ENCODE measurements around the gene RPL31.

The RPL31 gene

DNA sequence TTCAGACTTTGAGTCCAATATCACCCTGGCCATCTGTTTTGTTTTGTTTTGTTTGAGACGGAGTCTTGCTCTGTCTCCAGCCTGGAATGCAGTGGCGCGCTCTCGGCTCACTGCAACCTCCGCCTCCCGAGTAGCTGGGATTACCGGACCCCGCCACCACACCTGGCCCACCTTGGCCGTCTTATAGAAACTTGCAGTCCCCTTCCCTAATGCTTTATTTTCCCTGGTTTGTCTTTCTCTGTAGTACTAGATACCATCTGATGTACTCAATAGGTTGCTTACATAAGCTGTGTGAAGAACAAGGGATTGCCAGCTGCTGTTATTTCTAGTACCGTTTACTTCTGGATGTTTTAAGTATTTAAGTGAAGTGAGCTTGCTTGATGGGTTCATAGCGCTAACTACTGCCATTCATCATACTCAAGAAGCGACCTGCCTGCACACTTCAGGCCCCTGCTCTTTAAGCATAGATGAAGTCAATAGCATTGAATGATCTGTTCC lies 1.2 kb downstream of the RPL31 start:
- peaks cover 27% of the 10 kb centered on the region; the same call in 1 of the 2 replicates for H4K20me1 ChIP-seq (ENCODE audit: insufficient read depth, low read length)
- H3K27ac ChIP-seq (ENCODE audit: low read length): peak overlapping the region; percentile 75
- H3K36me3 ChIP-seq (ENCODE audit: insufficient read depth, low read length): peaks cover 60% of the 10 kb centered on the region
- no peaks in the 10 kb centered on the region for H3K27me3 ChIP-seq (ENCODE audit: insufficient read depth, low read length, poor library complexity)
- no peaks in the 10 kb centered on the region for H3K9me3 ChIP-seq (ENCODE audit: insufficient read depth, low read length, severe bottlenecking)
- no peak overlapping the region for H2AFZ ChIP-seq (ENCODE audit: low read depth, low read length)
- H3K4me2 ChIP-seq (ENCODE audit: insufficient read depth, low read length): peak overlapping the region; percentile 76
- TF ChIP-seq EZH2 (IDR thresholded peaks at IDR 0.05; ENCODE audit: borderline replicate concordance, low read depth, low read length, severe bottlenecking): no peak
- TF ChIP-seq, protein P1, sequence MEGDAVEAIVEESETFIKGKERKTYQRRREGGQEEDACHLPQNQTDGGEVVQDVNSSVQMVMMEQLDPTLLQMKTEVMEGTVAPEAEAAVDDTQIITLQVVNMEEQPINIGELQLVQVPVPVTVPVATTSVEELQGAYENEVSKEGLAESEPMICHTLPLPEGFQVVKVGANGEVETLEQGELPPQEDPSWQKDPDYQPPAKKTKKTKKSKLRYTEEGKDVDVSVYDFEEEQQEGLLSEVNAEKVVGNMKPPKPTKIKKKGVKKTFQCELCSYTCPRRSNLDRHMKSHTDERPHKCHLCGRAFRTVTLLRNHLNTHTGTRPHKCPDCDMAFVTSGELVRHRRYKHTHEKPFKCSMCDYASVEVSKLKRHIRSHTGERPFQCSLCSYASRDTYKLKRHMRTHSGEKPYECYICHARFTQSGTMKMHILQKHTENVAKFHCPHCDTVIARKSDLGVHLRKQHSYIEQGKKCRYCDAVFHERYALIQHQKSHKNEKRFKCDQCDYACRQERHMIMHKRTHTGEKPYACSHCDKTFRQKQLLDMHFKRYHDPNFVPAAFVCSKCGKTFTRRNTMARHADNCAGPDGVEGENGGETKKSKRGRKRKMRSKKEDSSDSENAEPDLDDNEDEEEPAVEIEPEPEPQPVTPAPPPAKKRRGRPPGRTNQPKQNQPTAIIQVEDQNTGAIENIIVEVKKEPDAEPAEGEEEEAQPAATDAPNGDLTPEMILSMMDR (IDR thresholded peaks at IDR 0.05; ENCODE audit: borderline replicate concordance, extremely low read depth, low read length, poor library complexity, severe bottlenecking): no peak
- H3K79me2 ChIP-seq (ENCODE audit: insufficient read depth, low read length): peaks cover 42% of the 10 kb centered on the region
- no peak for DNase-seq
- H3K4me1 ChIP-seq (ENCODE audit: insufficient read depth, low read length): peaks cover 27% of the 10 kb centered on the region
- ATAC-seq (ENCODE audit: insufficient read depth, low read depth): no peak
- H3K4me3 ChIP-seq (ENCODE audit: low read depth in 1 of 2, low read length in 2 of 2): peak overlapping the region; percentile 56 to 63; a peak in 3 of 4 replicates
- peak overlapping the region; percentile 69 for H3K9ac ChIP-seq (ENCODE audit: low read depth, low read length)

DNA sequence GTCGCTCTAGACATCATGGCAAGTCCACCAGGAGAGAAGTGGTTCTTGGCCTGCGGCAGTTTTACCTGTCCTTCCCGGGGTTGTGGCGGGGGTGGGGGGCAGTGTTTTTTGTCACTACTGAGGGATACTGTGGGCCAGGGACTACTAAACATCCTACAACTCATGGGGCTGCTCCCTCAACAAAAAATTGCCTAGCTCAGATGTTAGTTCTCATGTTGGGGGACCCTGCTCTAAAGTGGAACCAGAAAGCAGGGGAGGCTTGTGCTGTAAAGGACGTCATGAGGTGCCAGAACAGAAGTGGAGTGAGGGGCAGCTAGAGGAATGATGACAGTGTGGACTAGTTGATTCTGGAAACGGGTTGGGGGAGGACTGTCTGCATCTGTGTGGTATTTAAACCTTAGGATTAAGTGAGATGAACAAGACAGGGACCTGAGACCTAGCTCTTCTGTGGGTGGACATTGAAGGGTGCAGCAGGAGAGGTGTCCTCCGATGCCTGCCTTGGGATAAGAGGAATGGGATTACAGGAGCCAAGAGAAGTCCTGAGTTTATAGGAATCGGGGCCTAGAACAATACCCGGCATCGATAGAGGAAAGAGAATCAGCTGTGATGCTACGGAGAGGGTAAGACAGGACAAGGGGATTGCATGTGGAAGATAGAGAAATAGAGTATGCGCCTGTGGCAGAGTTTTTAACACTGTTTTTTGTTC lies 2.7 kb downstream of the RPL31 start:
- Histone ChIP-seq H3K9me3 (ENCODE audit: insufficient read depth, low read length, severe bottlenecking) (no peaks in the 10 kb centered on the region), H3K4me1 (ENCODE audit: insufficient read depth, low read length) (peaks cover 27% of the 10 kb centered on the region), H2AFZ (ENCODE audit: low read depth, low read length) (no peak overlapping the region), H3K4me3 (ENCODE audit: low read depth in 1 of 2, low read length in 2 of 2) (no peak overlapping the region; a peak in 1 of 4 replicates), H3K36me3 (ENCODE audit: insufficient read depth, low read length) (peaks cover 67% of the 10 kb centered on the region), H3K27ac (ENCODE audit: low read length) (no peak overlapping the region), H3K4me2 (ENCODE audit: insufficient read depth, low read length) (peak overlapping the region; percentile 76; the same call in 1 of the 2 replicates), H3K27me3 (ENCODE audit: insufficient read depth, low read length, poor library complexity) (no peaks in the 10 kb centered on the region), H3K9ac (ENCODE audit: low read depth, low read length) (no peak overlapping the region; the same call in 1 of the 2 replicates), H3K79me2 (ENCODE audit: insufficient read depth, low read length) (peaks cover 42% of the 10 kb centered on the region), H4K20me1 (ENCODE audit: insufficient read depth, low read length) (peaks cover 27% of the 10 kb centered on the region; the same call in 1 of the 2 replicates)
- ATAC-seq (ENCODE audit: insufficient read depth, low read depth) (no peak), DNase-seq (no peak)
- TF ChIP-seq EZH2 (IDR thresholded peaks at IDR 0.05; ENCODE audit: borderline replicate concordance, low read depth, low read length, severe bottlenecking): no peak
- TF ChIP-seq, protein P1 (IDR thresholded peaks at IDR 0.05; ENCODE audit: borderline replicate concordance, extremely low read depth, low read length, poor library complexity, severe bottlenecking): no peak

DNA sequence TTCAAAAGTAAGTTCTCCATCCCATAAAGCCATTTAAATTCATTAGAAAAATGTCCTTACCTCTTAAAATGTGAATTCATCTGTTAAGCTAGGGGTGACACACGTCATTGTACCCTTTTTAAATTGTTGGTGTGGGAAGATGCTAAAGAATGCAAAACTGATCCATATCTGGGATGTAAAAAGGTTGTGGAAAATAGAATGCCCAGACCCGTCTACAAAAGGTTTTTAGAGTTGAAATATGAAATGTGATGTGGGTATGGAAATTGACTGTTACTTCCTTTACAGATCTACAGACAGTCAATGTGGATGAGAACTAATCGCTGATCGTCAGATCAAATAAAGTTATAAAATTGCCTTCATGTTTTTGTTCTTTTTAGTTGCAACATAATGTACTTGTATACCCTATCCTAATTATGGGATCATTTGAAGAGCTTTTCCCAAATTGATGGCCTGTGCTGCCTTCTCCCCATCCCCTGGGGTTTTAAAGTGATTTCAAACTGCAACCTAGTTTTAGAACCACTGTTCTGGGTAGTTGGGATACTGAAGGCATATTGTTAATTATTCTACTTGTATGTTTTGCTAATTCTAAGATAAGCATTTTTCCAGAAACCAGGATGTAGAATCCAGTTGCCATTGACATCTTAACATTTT lies 4.1 kb downstream of the RPL31 start:
- Histone ChIP-seq H3K4me3 (ENCODE audit: low read depth in 1 of 2, low read length in 2 of 2) (no peak overlapping the region), H3K9me3 (ENCODE audit: insufficient read depth, low read length, severe bottlenecking) (no peaks in the 10 kb centered on the region), H3K36me3 (ENCODE audit: insufficient read depth, low read length) (peaks cover 73% of the 10 kb centered on the region), H2AFZ (ENCODE audit: low read depth, low read length) (no peak overlapping the region), H3K27me3 (ENCODE audit: insufficient read depth, low read length, poor library complexity) (no peaks in the 10 kb centered on the region), H3K79me2 (ENCODE audit: insufficient read depth, low read length) (peaks cover 42% of the 10 kb centered on the region), H3K9ac (ENCODE audit: low read depth, low read length) (no peak overlapping the region), H3K4me2 (ENCODE audit: insufficient read depth, low read length) (no peak overlapping the region), H3K4me1 (ENCODE audit: insufficient read depth, low read length) (peaks cover 27% of the 10 kb centered on the region), H3K27ac (ENCODE audit: low read length) (no peak overlapping the region), H4K20me1 (ENCODE audit: insufficient read depth, low read length) (peaks cover 27% of the 10 kb centered on the region; the same call in 1 of the 2 replicates)
- no peak for TF ChIP-seq EZH2 (IDR thresholded peaks at IDR 0.05; ENCODE audit: borderline replicate concordance, low read depth, low read length, severe bottlenecking)
- TF ChIP-seq, protein P1 (IDR thresholded peaks at IDR 0.05; ENCODE audit: borderline replicate concordance, extremely low read depth, low read length, poor library complexity, severe bottlenecking): no peak
- ATAC-seq (ENCODE audit: insufficient read depth, low read depth): no peak
- no peak for DNase-seq
